Psoas muscle (tissue), 8 donors: ENCODE results near the gene KLHL36. TPM values are rescaled to one million over a fixed set of nuclear protein-coding genes. Genes with fewer than 3 reads are reported as not detected.
"Not testable (repeated sequence)": the region's sequence is repeated elsewhere in the genome, so short reads cannot be mapped to it uniquely, and the experiment has no call there.

Experiments
- ATAC-seq, 4 donors: fragments of 200-7000 bp; cut with Tn5 transposase; one replicate each; pipeline ENCODE4 v1.9.1; 2020; ENCODE audit warnings: moderate library complexity in 3 of 4, mild to moderate bottlenecking in 2 of 4
- DNase-seq, 2 donors: peaks; one replicate each; pipeline ENCODE4 v3.0.0-alpha.2; 2020
- H3K27ac ChIP-seq: fragments of 200-600 bp; one replicate; pipeline ENCODE4 v1.8.0; 2022
- H3K27me3 ChIP-seq, 3 donors: fragments of 200-600 bp in 1 of 3; one replicate each; pipeline versions ENCODE4 v1.6.1 to v1.8.0; 2013 to 2022; ENCODE audit warnings: low read length in 2 of 3, mild to moderate bottlenecking in 2 of 3, moderate library complexity in 1 of 3; ENCODE audit not compliant: insufficient read depth in 3 of 3
- H3K36me3 ChIP-seq, 2 donors: fragments of 200-600 bp in 1 of 2; one replicate each; pipeline versions ENCODE4 v1.6.1 to v1.8.0; 2013 to 2022; ENCODE audit warnings: low read depth in 1 of 2, mild to moderate bottlenecking in 1 of 2, moderate library complexity in 1 of 2; ENCODE audit not compliant: insufficient read depth in 1 of 2
- H3K4me1 ChIP-seq: fragments of 200-600 bp; one replicate; pipeline ENCODE4 v1.8.0; 2022
- H3K4me3 ChIP-seq: fragments of 200-600 bp; one replicate; pipeline ENCODE4 v1.8.0; 2022; ENCODE audit warnings: mild to moderate bottlenecking
- H3K9me3 ChIP-seq: fragments of 200-600 bp; one replicate; pipeline ENCODE4 v1.8.0; 2022
- CTCF ChIP-seq: fragments of 200-600 bp; IDR thresholded peaks from one replicate; pipeline ENCODE4 v1.8.0; 2022; ENCODE audit warnings: antibody characterized with exemption
- WGBS, 3 donors: extraction: QIAGEN DNeasy Blood & Tissue Kit; methylation state at CpG; one replicate each; pipeline versions ENCODE4 v1.1.6 to v1.1.7; 2013; 5-methylcytosine and 5-hydroxymethylcytosine counted together
- intact Hi-C, 2 donors: fragments of 100-400 bp; cut with DNase I; formaldehyde crosslinking; loops; one replicate each; pipeline versions ENCODE4 v1.11.0 to v1.14.2; 2022
- polyA plus RNA-seq, 3 donors: library from polyadenylated mRNA; stranded (reverse); fragments of 200-250 nt; gene quantifications; one replicate each; pipeline ENCODE4 v1.2.3, GENCODE V29; 2013
- total RNA-seq, 4 donors: library from RNA; stranded (reverse); fragmentation: NEBNext Ultra II Directional in 2 of 4; extraction: Animal tissue kit (Norgen Biotek cat#: 25700) in 2 of 4; gene quantifications; one replicate each; pipeline versions ENCODE4 v1.2.1 to v1.2.4, GENCODE V29; 2021 to 2023
- donor health status: healthy with polysubstance abuse.
- donor health status: DM: no; HTN: no; CAD: no; lungs with moderate emphysema.
- donor health status: Bipolar disorder and iron deficiency.
- donor health status: healthy.
- donor health status: DM: yes; HTN: yes; CAD: no.
- donor health status: DM: no; HTN: no; CAD: no.
- donor health status: DM: no; HTN: no; CAD: no.
- donor health status: DM: yes; HTN: yes; CAD: no.

Gene KLHL36
- total and polyA plus RNA-seq, 7 donors: 5.9 to 19.3 (median 13.1) TPM

- peak overlapping the region; percentile 69 for H3K4me3 ChIP-seq
- intact Hi-C loops: no loop called here
- peaks cover 10% of the 10 kb centered on the region for H3K4me1 ChIP-seq
Measured at GRCh38 chr16:84616515-84616914, 31.8 kb upstream of the KLHL36 start.

GRCh38 chr16:84617041-84617790 is 31.1 kb upstream of the KLHL36 start:
- ATAC-seq (peak in 2 of 4 donors; percentile 12 to 16), DNase-seq (peak in 1 of 2 donors; percentile 40)
- Histone ChIP-seq H3K27ac (no peak overlapping the region), H3K27me3 (peaks cover 0 to 41% (median 2%) of the 10 kb centered on the region in 3 donors), H3K9me3 (no peaks in the 10 kb centered on the region), H3K4me1 (peaks cover 10% of the 10 kb centered on the region), H3K36me3 (no peaks in the 10 kb centered on the region), H3K4me3 (peak overlapping the region; percentile 69)
- 2 to 6% (median 4%) methylated on average over 53 to 54 of the region's 54 CpGs for WGBS, 3 donors
- intact Hi-C loops: loop anchor here in 1 of 2 donors (1.0 kb wide), 1 partner anchor 105 kb away; no protein-coding TSS in a partner anchor
- TF ChIP-seq CTCF: no peak

More at GRCh38 chr16:84616515-84616914, 31.8 kb upstream of the KLHL36 start:
- Histone ChIP-seq H3K27me3 (peaks cover 0 to 47% (median 2%) of the 10 kb centered on the region in 3 donors), H3K36me3 (no peaks in the 10 kb centered on the region), H3K27ac (no peak overlapping the region), H3K9me3 (no peaks in the 10 kb centered on the region)
- no peak for TF ChIP-seq CTCF
- ATAC-seq (no peak), DNase-seq (no peak)
- 45 to 59% (median 52%) methylated on average over 13 of the region's 13 CpGs for WGBS, 3 donors

GRCh38 chr16:84617791-84618580 is 30.3 kb upstream of the KLHL36 start, which contains the start of gene COTL1:
TSS of gene COTL1 (minus strand) at chr16:84618078. CDS start at chr16:84617914, 164 bp downstream.
- Histone ChIP-seq H3K4me1 (peaks cover 10% of the 10 kb centered on the region), H3K27me3 (peaks cover 0 to 33% (median 2%) of the 10 kb centered on the region in 3 donors), H3K27ac (no peak within 1 kb of the TSS), H3K36me3 (no peaks in the 10 kb centered on the region), H3K9me3 (no peaks in the 10 kb centered on the region), H3K4me3 (peak within 1 kb of the TSS; percentile 69)
- peak; percentile 84 to 93 (median 91) for ATAC-seq
- peak; percentile 97 to 98 for DNase-seq
- 0 to 2% (median 1%) methylated on average over 34 to 75 of the region's 76 CpGs for WGBS, 3 donors
- intact Hi-C loops: loop anchor here in 1 of 2 donors (1.0 kb wide), 1 partner anchor 106 kb away; no protein-coding TSS in a partner anchor
- TF ChIP-seq CTCF: no peak

GRCh38 chr16:84618581-84619460 is 29.5 kb upstream of the KLHL36 start:
- intact Hi-C loops: no loop called here
- WGBS, 3 donors: 25 to 27% (median 26%) methylated on average over 12 of the region's 12 CpGs
- Histone ChIP-seq H3K27me3 (peaks cover 0 to 25% (median 2%) of the 10 kb centered on the region in 3 donors), H3K36me3 (no peaks in the 10 kb centered on the region), H3K4me3 (no peak overlapping the region), H3K27ac (no peak overlapping the region), H3K4me1 (peaks cover 10% of the 10 kb centered on the region), H3K9me3 (no peaks in the 10 kb centered on the region)
- DNase-seq: peak in 1 of 2 donors; percentile 42
- ATAC-seq: peak in 3 of 4 donors; percentile 25 to 36 (median 32)
- no peak for TF ChIP-seq CTCF

GRCh38 chr16:84620913-84621312 is 27.4 kb upstream of the KLHL36 start:
- intact Hi-C loops: loop anchor here (5.0 to 10.0 kb wide), 2 partner anchors 104 to 109 kb away; no protein-coding TSS in a partner anchor
- H3K4me1 ChIP-seq: peaks cover 10% of the 10 kb centered on the region
- not testable (repeated sequence) for H3K9me3 ChIP-seq, H3K36me3 ChIP-seq, ATAC-seq, H3K4me3 ChIP-seq, H3K27ac ChIP-seq, DNase-seq
- H3K27me3 ChIP-seq: peaks cover 0 to 13% (median 2%) of the 10 kb centered on the region in 3 donors
- 77 to 90% (median 77%) methylated on average over 10 of the region's 10 CpGs for WGBS, 3 donors
